Measurements from ENCODE around the gene FAM240A.

GRCh38 chr3:46594723-46595122 lies 17.6 kb upstream of the FAM240A start:
- TF ChIP-seq CTCF (conservative IDR thresholded peaks at IDR 0.05) (no peak), EZH2 (IDR thresholded peaks at IDR 0.05; ENCODE audit: low read depth) (no peak)
